Loucy (cell line): ENCODE results near the gene MNT.

Source experiments
- H2AFZ ChIP-seq: fragments of 200-600 bp; sonication (generic); 2 replicates; pipeline ENCODE4 v1.6.0; 2016; ENCODE audit warnings: antibody characterized with exemption, mild to moderate bottlenecking, low read length, moderate library complexity
- H3F3A ChIP-seq: fragments of 200-600 bp; 2 replicates; pipeline ENCODE4 v1.6.0; 2016; ENCODE audit warnings: antibody characterized with exemption, low read depth, mild to moderate bottlenecking
- H3K27me3 ChIP-seq: fragments of 200-600 bp; sonication (generic); 2 replicates; pipeline ENCODE4 v1.6.1; 2014; ENCODE audit warnings: low read length, mild to moderate bottlenecking; ENCODE audit not compliant: insufficient read depth, poor library complexity, severe bottlenecking
- H3K36me3 ChIP-seq: fragments of 200-600 bp; sonication (generic); 2 replicates; pipeline ENCODE4 v1.6.1; 2016; ENCODE audit warnings: low read length; ENCODE audit not compliant: insufficient read depth
- H3K4me1 ChIP-seq: fragments of 200-600 bp; sonication (generic); 2 replicates; pipeline ENCODE4 v1.5.1; 2014; ENCODE audit warnings: low read length, mild to moderate bottlenecking; ENCODE audit not compliant: insufficient read depth, poor library complexity, severe bottlenecking
- H3K4me2 ChIP-seq: fragments of 200-600 bp; sonication (generic); 2 replicates; pipeline ENCODE4 v1.6.0; 2014; ENCODE audit warnings: antibody characterized with exemption, low read length, low read depth, mild to moderate bottlenecking; ENCODE audit not compliant: poor library complexity, severe bottlenecking
- H3K4me3 ChIP-seq: fragments of 200-600 bp; sonication (generic); 2 replicates; pipeline ENCODE4 v1.5.1; 2014; ENCODE audit warnings: low read length, mild to moderate bottlenecking, mixed read lengths; ENCODE audit not compliant: poor library complexity, severe bottlenecking
- H3K79me2 ChIP-seq: fragments of 200-600 bp; sonication (generic); 2 replicates; pipeline ENCODE4 v1.6.1; 2014; ENCODE audit warnings: low read length; ENCODE audit not compliant: insufficient read depth
- H3K9ac ChIP-seq: fragments of 200-600 bp; sonication (generic); 2 replicates; pipeline ENCODE4 v1.6.0; 2014; ENCODE audit warnings: mild to moderate bottlenecking, low read depth, low read length, moderate library complexity; ENCODE audit not compliant: poor library complexity, severe bottlenecking
- H3K9me2 ChIP-seq: fragments of 200-600 bp; sonication (generic); replicated peaks from 2 replicates; pipeline ENCODE4 v1.6.1; 2016; ENCODE audit warnings: low read depth, low read length, mixed read lengths
- H3K9me3 ChIP-seq: fragments of 200-600 bp; sonication (generic); 2 replicates; pipeline ENCODE4 v1.6.1; 2014; ENCODE audit warnings: mild to moderate bottlenecking, antibody characterized with exemption, low read length, low read depth; ENCODE audit not compliant: insufficient read depth
- H4K20me1 ChIP-seq: fragments of 200-600 bp; sonication (generic); 2 replicates; pipeline ENCODE4 v1.6.0; 2014; ENCODE audit warnings: antibody characterized with exemption, low read length, mild to moderate bottlenecking; ENCODE audit not compliant: insufficient read depth, poor library complexity, severe bottlenecking
- EZH2phosphoT487 ChIP-seq: fragments of 200-600 bp; IDR thresholded peaks from 2 replicates; pipeline ENCODE4 v1.6.1; 2018; ENCODE audit warnings: antibody characterized with exemption, mild to moderate bottlenecking, moderate library complexity, borderline replicate concordance
- TF ChIP-seq, protein P1 (sequence below): fragments of 200-600 bp; sonication (generic); conservative IDR thresholded peaks from 2 replicates; pipeline ENCODE4 v1.5.1; 2014; ENCODE audit warnings: mild to moderate bottlenecking, antibody characterized with exemption, low read length

MNT gene

DNA sequence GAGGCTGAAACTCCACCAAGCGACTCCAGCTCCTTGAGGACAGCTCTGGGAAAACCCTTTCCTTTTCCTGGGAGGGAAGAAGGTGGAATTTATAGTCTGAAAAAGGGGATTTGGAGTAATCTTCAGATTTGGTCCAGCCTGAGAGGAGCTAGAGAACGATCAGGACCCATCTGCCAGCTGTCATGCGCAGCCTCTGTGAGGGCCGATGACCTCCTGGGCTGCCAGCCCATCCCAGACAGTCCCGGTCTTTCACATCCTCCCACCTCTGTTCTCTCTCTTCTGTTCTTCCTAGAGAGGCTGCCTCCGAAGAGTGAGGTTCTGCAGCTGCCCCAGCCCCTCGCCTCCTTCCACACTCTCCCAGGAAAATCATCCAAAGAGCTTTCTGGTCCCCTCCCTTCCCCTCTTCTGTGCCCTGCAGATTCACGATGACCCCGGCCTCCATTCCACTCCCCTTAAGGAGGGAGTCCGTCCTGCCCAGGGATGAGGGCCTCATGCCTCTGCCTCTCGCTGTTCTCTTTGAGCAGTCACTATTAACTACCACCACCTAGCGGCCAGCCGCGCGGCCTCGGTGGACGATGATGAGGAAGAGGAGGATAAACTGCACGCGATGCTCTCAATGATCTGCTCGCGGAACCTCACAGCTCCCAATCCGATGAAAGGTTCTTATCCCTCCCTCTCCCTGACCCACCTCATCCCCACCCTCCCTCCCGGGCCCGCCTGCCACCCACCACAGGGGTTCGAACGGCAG lies 33.9 kb downstream of the MNT start:
- Histone ChIP-seq H3K9ac (no peak overlapping the region), H3K4me2 (no peak overlapping the region), H3K4me1 (peaks cover 6% of the 10 kb centered on the region), H3F3A (no peaks in the 10 kb centered on the region), H2AFZ (no peak overlapping the region), H3K27me3 (no peaks in the 10 kb centered on the region), H4K20me1 (no peaks in the 10 kb centered on the region), H3K36me3 (peaks cover 6% of the 10 kb centered on the region; the same call in 1 of the 2 replicates), H3K9me3 (no peaks in the 10 kb centered on the region), H3K4me3 (no peak overlapping the region), H3K79me2 (no peaks in the 10 kb centered on the region), H3K9me2 (no peaks in the 10 kb centered on the region)
- no peak for TF ChIP-seq EZH2phosphoT487
- TF ChIP-seq, protein P1, sequence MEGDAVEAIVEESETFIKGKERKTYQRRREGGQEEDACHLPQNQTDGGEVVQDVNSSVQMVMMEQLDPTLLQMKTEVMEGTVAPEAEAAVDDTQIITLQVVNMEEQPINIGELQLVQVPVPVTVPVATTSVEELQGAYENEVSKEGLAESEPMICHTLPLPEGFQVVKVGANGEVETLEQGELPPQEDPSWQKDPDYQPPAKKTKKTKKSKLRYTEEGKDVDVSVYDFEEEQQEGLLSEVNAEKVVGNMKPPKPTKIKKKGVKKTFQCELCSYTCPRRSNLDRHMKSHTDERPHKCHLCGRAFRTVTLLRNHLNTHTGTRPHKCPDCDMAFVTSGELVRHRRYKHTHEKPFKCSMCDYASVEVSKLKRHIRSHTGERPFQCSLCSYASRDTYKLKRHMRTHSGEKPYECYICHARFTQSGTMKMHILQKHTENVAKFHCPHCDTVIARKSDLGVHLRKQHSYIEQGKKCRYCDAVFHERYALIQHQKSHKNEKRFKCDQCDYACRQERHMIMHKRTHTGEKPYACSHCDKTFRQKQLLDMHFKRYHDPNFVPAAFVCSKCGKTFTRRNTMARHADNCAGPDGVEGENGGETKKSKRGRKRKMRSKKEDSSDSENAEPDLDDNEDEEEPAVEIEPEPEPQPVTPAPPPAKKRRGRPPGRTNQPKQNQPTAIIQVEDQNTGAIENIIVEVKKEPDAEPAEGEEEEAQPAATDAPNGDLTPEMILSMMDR = no peak

DNA sequence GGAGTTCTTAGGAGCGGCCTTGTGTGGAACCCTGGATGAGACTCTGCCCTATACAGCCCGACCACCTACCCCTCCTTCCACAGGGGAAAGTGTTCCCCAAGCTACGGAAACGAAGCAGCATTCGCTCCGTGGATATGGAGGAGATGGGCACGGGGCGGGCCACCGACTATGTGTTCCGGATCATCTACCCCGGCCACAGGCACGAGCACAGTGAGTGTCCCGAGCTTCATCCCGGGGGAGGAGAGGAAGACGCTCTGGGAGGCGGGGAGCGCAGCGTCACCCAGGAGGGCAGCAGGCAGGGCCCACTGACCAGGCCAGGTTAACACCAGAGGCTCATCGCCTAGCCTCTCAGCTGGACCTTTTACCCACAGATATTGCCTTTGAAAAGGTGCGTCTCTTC lies 35.7 kb downstream of the MNT start:
- no peak overlapping the region for H3K9ac ChIP-seq
- H3K4me3 ChIP-seq = no peak overlapping the region
- H3K36me3 ChIP-seq = peaks cover 6% of the 10 kb centered on the region; the same call in 1 of the 2 replicates
- TF ChIP-seq, protein P1 = no peak
- no peak for TF ChIP-seq EZH2phosphoT487
- H3K9me3 ChIP-seq = no peaks in the 10 kb centered on the region
- no peaks in the 10 kb centered on the region for H4K20me1 ChIP-seq
- H3K27me3 ChIP-seq = no peaks in the 10 kb centered on the region
- no peaks in the 10 kb centered on the region for H3K79me2 ChIP-seq
- no peak overlapping the region for H2AFZ ChIP-seq
- no peak overlapping the region for H3K4me2 ChIP-seq
- H3K4me1 ChIP-seq = peaks cover 6% of the 10 kb centered on the region
- H3K9me2 ChIP-seq = no peaks in the 10 kb centered on the region
- no peaks in the 10 kb centered on the region for H3F3A ChIP-seq

DNA sequence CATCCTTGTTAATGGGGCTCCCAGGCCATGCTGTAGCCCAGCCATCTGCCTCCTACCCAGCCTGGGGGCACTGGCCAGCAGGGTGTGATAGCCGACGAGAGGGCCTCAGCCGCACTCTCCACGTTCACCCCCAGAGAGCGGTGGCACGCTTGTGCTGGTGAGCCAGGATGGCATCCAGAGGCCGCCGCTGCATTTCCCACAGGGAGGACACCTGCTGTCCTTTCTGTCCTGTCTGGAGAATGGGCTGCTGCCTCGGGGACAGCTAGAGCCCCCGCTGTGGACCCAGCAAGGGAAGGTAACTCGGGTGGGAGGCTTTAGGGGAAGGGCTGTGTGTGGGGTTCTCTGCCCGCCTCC lies 36.1 kb downstream of the MNT start:
- H3K4me1 ChIP-seq = peaks cover 6% of the 10 kb centered on the region
- no peaks in the 10 kb centered on the region for H3K27me3 ChIP-seq
- no peaks in the 10 kb centered on the region for H3F3A ChIP-seq
- no peak overlapping the region for H3K4me2 ChIP-seq
- H3K4me3 ChIP-seq = no peak overlapping the region
- no peaks in the 10 kb centered on the region for H3K79me2 ChIP-seq
- no peak overlapping the region for H3K9ac ChIP-seq
- peaks cover 6% of the 10 kb centered on the region; the same call in 1 of the 2 replicates for H3K36me3 ChIP-seq
- H3K9me2 ChIP-seq = no peaks in the 10 kb centered on the region
- H4K20me1 ChIP-seq = no peaks in the 10 kb centered on the region
- H2AFZ ChIP-seq = no peak overlapping the region
- H3K9me3 ChIP-seq = no peaks in the 10 kb centered on the region
- TF ChIP-seq, protein P1 = no peak
- TF ChIP-seq EZH2phosphoT487 = no peak
